HG02798 (cell line): Measurements from ENCODE around the gene PFN2.
"Not testable (repeated sequence)": the region's sequence is repeated elsewhere in the genome, so short reads cannot be mapped to it uniquely, and the experiment has no call there.

Source experiments
- ATAC-seq: cut with Tn5 transposase; IDR thresholded peaks from one replicate; pipeline ENCODE4 v1.9.1; 2021; ENCODE audit warnings: mild to moderate bottlenecking; ENCODE audit not compliant: unreplicated experiment, poor library complexity

Gene PFN2

GRCh38 chr3:149969110-149969939 is 1.4 kb downstream of the PFN2 start:
- ATAC-seq, result peak; percentile 6

DNA sequence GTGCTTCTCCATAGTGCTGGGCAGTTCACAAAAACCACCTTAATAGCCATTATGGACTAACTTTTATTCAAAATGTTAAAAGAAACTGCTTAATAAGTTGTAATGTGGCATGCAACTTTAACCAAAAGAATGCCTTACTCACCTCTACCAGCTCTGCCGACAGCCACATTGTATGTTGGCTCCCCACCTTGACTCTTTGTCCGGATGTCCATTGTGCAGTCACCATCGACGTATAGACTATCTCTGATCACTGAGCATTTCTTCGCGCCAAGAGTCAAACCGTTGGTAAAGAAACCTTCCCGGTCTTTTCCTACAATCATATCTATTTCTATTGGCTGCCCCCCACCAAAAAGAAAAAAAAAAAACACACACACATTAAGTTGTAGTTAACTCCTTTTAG is 2.5 kb downstream of the PFN2 start:
- no peak for ATAC-seq

GRCh38 chr3:149967086-149967685 is 3.5 kb downstream of the PFN2 start:
- ATAC-seq, result no peak

- no peak for ATAC-seq
Measured at GRCh38 chr3:149965278-149965677, 5.4 kb downstream of the PFN2 start.

- no peak for ATAC-seq
Measured at GRCh38 chr3:149964291-149964690, 6.4 kb downstream of the PFN2 start.

DNA sequence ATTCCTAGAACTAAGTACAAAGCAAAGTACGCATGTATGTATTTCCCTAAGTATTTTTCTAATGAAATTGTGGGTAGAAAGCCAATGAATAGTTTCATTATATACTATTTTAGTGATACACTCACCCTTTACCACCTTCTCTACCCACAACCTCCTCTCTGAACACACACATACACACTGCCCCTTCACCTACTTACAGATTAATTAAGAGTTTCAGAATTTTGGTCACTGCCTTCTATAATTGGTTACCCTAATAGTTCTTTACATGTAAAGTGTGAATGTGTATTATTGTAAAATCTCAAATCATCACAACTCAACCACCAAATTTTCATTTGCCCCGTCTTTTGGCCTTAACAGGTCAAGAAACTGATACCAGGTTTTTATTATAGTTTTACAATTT is 7.2 kb downstream of the PFN2 start:
- ATAC-seq, result no peak

DNA sequence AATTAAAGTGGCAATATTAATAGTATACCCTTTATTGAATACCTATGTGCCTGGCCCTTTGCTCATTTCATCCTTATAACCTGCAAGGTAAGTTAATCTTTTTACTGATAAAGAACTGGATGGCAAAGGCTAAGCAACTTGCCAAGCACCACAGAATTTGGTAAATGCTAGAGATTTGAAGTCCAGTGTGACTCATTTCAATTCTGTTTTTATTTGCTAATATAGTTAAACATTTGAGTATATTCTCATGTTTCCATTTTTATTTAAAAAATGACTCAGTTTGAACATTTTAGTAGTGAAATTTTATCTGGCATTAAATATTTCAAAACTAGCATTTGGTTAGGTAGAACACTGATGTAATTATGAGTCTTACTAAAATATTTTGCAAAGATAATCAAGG is 11.3 kb downstream of the PFN2 start:
- ATAC-seq, result no peak

DNA sequence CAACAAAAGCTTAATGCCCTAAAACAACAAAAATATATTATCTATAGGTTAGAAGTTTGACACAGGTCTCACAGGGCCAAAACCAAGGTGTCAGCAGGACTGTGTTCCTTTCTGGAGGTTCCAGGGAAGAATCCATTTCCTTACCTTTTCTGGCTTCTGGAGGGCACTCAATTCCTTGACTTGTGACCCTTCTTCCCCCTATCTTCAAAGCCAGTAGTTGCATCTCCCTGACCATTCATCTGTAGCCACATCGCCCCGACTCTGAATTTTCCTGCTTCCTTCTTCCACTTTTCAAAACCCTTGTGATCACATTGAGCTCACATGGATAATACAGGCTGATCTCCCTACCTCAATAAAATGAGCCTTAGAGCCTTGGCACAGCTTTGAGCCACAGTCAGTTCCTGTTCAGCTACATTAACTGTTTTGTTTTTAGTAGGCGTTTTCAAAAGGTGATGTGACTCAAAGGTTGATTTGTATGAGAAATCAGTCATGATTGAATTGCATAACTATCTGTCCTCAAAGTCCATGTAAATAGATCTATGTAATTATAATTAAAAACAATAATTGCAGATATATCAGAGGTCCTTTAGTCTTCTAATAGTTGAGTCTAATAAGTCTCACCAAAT is 12.4 kb downstream of the PFN2 start:
- no peak for ATAC-seq

DNA sequence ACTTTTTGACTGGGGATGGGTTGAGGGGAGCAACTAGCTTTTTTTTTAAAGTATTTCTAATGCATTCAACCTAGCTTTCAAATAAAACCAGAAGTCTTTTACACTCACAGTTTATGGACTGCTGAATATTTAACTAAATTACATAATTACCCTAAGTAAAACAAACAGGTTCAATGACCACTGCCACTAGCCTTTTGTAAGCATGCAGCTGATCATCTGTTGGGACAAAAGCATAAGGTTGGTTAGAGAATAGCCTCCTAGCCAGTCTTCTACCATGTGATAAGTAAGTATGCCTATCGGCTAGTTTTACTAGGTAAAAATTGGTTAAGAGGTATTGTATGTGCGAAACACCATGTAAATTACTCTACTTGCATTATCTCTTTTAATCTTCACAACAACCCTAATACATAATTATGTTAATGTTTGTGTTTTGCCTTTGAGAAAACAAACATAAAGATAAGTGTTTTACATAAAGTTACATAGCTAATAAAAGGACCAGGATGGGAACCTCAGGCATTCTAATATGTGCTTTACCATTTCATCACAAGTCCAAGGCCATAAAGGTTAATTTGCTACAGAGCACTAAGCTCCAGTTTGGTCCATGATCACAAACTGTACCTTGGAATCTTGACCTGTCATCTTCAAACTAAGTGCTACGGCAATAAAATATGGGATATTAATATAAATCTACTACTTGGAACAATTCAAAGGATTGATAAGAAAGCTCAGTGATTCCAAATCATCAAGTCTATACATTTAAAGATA is 13.2 kb downstream of the PFN2 start:
- no peak for ATAC-seq

DNA sequence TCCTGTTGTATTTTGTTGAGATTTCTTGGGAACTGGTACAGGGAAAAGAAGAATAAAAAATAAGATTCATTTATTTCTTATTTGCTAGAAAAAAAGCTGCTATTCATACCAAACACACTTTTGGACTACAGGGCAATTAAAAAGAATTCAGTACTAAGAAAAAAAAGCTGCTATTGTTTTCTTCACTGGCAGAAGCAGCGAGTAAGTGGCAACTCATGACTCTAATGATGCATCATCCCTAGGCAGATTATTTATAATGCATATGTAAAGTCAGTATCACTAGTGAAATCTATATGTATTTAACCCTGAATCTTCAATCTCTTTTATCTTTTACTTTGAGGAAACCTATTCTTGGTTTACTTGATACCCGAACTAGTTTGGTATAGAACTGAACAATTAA is 15.2 kb downstream of the PFN2 start:
- no peak for ATAC-seq

DNA sequence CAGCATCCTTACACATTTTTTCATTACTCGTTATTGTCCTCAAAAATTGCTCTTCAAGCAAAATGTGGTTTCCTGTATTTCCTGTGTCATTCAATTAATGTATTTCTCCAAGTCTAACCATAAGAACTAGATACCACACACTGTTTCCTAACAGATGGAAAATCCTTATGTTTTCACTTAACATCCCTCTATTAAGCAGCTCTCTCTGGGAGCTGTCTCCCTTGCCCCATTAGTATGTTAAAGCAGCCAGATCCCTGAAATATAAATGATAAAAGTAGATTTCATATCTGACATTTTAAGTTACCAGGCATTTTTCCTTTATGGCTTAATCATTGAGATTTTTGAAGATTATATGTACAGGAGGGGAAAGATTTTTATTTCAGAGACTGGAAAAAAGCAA is 15.9 kb downstream of the PFN2 start:
- ATAC-seq, result no peak

- no peak for ATAC-seq
Measured at GRCh38 chr3:149949181-149949580, 21.5 kb downstream of the PFN2 start.

DNA sequence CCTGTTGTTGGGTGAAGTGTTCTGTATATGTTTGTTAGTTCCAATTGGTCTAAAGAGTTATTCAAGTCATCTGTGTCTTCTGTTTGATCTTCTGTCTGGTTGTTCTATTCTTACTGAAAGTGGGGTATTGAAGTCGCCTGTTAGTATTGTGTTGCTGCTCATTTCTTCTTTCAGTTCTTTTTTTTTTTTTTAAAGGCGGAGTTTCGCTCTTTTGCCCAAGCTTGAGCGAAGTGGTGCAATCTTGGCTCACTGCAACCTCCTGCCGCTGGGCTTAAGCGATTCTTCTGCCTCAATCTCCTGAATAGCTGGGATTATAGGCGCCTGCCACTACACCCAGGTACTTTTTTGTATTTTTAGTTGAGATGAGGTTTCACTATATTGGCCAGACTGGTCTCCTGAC is 23.5 kb downstream of the PFN2 start:
- no peak for ATAC-seq

DNA sequence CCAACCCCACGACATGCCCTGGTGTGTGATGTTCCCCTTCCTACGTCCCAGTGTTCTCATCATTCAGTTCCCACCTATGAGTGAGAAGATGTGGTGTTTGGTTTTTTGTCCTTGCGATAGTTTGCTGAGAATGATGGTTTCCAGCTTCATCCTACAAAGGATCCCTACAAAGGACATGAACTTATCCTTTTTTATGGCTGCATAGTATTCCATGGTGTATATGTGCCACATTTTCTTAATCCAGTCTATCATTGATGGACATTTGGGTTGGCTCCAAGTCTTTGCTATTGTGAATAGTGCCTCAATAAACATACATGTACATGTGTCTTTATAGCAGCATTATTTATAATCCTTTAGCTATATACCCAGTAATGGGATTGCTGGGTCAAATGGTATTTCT is 26.7 kb downstream of the PFN2 start:
- ATAC-seq, result not testable (repeated sequence)

GRCh38 chr3:149942409-149942808 is 28.3 kb downstream of the PFN2 start:
- no peak for ATAC-seq

- no peak for ATAC-seq
Measured at GRCh38 chr3:149941946-149942345, 28.7 kb downstream of the PFN2 start.

DNA sequence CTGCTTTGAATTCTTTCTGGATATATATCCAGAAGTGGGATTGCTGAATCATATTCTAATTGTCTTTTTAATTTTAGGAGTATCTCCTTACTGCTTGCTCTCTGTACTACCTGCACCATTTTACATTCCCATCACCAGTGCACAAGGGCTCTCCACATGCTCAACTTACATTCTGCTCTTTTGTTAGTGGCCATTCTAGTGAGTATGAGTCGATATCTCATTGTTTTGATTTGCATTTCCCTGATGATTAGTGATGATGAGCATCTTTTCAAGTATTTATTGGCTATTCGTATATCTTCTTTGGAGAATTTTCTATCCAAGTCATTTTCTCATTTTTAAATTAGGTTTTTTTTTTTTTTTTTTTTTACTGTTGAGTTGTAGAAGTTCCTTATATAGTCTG is 29.5 kb downstream of the PFN2 start:
- ATAC-seq, result no peak

- ATAC-seq, result not testable (repeated sequence)
Measured at GRCh38 chr3:149938392-149939055, 32.2 kb downstream of the PFN2 start.

GRCh38 chr3:149936812-149937230 is 33.9 kb downstream of the PFN2 start:
- ATAC-seq, result peak; percentile 86

DNA sequence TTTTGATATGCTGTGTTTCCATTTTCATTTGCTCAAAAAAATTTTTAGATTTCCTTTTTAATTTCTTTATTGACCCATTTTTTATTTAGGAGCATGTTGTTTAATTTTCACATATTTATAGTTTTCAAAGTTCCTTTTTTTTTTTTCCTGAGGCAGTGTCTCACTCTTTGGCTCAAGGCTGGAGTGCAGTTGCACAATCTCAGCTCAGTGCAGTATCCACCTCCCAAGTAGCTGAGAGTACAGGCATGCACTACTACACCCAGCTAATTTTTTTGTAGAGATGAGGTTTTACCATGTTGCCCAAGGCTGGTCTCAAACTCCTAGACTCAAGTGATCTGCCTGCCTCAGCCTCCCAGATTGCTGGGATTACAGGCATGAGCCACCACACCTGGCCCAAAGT is 36.2 kb downstream of the PFN2 start:
- ATAC-seq, result no peak
